Measurements from ENCODE around the gene HSD17B11.

DNA sequence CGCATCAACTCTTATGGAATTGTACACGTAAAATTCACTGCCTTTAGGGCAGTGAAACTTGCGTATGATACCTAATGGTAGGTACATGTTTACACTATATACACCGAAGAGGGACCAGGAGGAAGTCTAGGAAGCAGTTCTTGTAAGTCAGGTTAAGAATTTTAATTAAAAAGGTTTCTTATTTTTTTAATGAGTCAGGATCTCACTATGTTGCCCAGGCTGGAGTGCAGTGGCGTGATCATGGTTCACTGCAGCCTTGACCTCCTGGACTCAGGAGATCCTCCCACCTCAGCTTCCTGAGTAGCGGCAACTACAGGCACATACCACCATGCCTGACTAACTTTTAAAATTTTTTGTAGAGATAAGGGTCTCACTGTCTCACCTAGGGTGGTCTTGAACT lies 38.0 kb upstream of the HSD17B11 start:
- TF ChIP-seq, protein P1, sequence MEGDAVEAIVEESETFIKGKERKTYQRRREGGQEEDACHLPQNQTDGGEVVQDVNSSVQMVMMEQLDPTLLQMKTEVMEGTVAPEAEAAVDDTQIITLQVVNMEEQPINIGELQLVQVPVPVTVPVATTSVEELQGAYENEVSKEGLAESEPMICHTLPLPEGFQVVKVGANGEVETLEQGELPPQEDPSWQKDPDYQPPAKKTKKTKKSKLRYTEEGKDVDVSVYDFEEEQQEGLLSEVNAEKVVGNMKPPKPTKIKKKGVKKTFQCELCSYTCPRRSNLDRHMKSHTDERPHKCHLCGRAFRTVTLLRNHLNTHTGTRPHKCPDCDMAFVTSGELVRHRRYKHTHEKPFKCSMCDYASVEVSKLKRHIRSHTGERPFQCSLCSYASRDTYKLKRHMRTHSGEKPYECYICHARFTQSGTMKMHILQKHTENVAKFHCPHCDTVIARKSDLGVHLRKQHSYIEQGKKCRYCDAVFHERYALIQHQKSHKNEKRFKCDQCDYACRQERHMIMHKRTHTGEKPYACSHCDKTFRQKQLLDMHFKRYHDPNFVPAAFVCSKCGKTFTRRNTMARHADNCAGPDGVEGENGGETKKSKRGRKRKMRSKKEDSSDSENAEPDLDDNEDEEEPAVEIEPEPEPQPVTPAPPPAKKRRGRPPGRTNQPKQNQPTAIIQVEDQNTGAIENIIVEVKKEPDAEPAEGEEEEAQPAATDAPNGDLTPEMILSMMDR (IDR thresholded peaks at IDR 0.05) = no peak
- TF ChIP-seq EZH2 (IDR thresholded peaks at IDR 0.05) = no peak
- TF ChIP-seq EZH2phosphoT487 (IDR thresholded peaks at IDR 0.05) = no peak
